HepG2 (cell line): ENCODE results near the gene MBD4. TPM values are rescaled to one million over a fixed set of nuclear protein-coding genes. Genes with fewer than 3 reads are reported as not detected.
A peak's percentile ranks its signal among the peaks of the same experiment; 100 is the strongest.

ENCODE experiments used
- HNF4G ChIP-seq, 2 experiments: sonication (generic) in 1 of 2; formaldehyde crosslinking in 1 of 2; IDR thresholded peaks; 2 replicates each; pipeline versions ENCODE4 v1.4.0 to v1.6.1; 2011 to 2020; ENCODE audit warnings: borderline replicate concordance in 2 of 2, low read depth in 2 of 2, mild to moderate bottlenecking in 2 of 2, low read length in 1 of 2, missing genetic modification reagents in 1 of 2, moderate library complexity in 1 of 2
- HNRNPL ChIP-seq: fragments of 200-400 bp; formaldehyde crosslinking; IDR thresholded peaks from 2 replicates; pipeline ENCODE4 v1.6.1; 2017; ENCODE audit warnings: mild to moderate bottlenecking, low read depth, low read length
- MTF2 ChIP-seq: sonication (generic); formaldehyde crosslinking; IDR thresholded peaks from 2 replicates; pipeline ENCODE4 v1.5.0; 2020; ENCODE audit warnings: missing genetic modification reagents, borderline replicate concordance
- NCOR1 ChIP-seq: fragments of 200-600 bp; sonication (generic); IDR thresholded peaks from 2 replicates; pipeline ENCODE4 v1.7.0; 2017; ENCODE audit warnings: antibody characterized with exemption, low read length, borderline replicate concordance
- NR2F6 ChIP-seq, 2 experiments: IDR thresholded peaks; 2 replicates each; pipeline ENCODE4 v1.6.1; 2016; ENCODE audit warnings: antibody characterized with exemption in 1 of 2, mild to moderate bottlenecking in 1 of 2
- RAD21 ChIP-seq: fragments of 450-650 bp; formaldehyde crosslinking; IDR thresholded peaks from 2 replicates; pipeline ENCODE4 v1.5.0; 2020; ENCODE audit warnings: mild to moderate bottlenecking
- ZBTB21 ChIP-seq: sonication (generic); formaldehyde crosslinking; IDR thresholded peaks from 2 replicates; pipeline ENCODE4 v1.4.0; 2020; ENCODE audit warnings: missing genetic modification reagents
- ZNF232 ChIP-seq: sonication (generic); formaldehyde crosslinking; IDR thresholded peaks from 2 replicates; pipeline ENCODE4 v1.4.0; 2020; ENCODE audit warnings: missing genetic modification reagents, borderline replicate concordance
- ZNF274 ChIP-seq: sonication (generic); formaldehyde crosslinking; IDR thresholded peaks from 2 replicates; pipeline ENCODE4 v1.5.1; 2020; ENCODE audit warnings: mild to moderate bottlenecking, missing genetic modification reagents
- polyA plus RNA-seq, 8 experiments: library from polyadenylated mRNA; depleted of rRNA in 3 of 8; stranded (reverse) in 7 of 8; unstranded in 1 of 8; fragments of >200 nt; fragmentation: Illumina TruSeq in 4 of 8; extraction: Trizol in 4 of 8; gene quantifications; 2 replicates each; pipeline versions ENCODE4 v1.2.1 to v1.2.3, GENCODE V29; 2011 to 2016; ENCODE audit warnings: low read depth in 4 of 8, missing spikeins in 1 of 8, mixed read lengths in 1 of 8; ENCODE audit not compliant: insufficient read depth in 1 of 8
- total RNA-seq, 5 experiments: library from RNA; depleted of rRNA; stranded (reverse); fragments of >200 nt; fragmentation: Illumina TruSeq; extraction: Trizol; gene quantifications; 2 replicates each; pipeline ENCODE4 v1.2.3, GENCODE V29; 2016; ENCODE audit warnings: low read depth in 1 of 5
- TF ChIP-seq, protein P1 (sequence below): sonication (generic); formaldehyde crosslinking; IDR thresholded peaks from 2 replicates; pipeline ENCODE4 v1.5.0; 2020; ENCODE audit warnings: mild to moderate bottlenecking, missing genetic modification reagents, moderate library complexity
- TF ChIP-seq, protein P2 (sequence below): sonication (generic); formaldehyde crosslinking; IDR thresholded peaks from 2 replicates; pipeline ENCODE4 v1.4.0; 2020; ENCODE audit warnings: missing genetic modification reagents; ENCODE audit errors: not compliant biosample characterization
- TF ChIP-seq, protein P3 (sequence below), 2 experiments: sonication (generic) in 1 of 2; formaldehyde crosslinking in 1 of 2; IDR thresholded peaks; 2 replicates each; pipeline versions ENCODE4 v1.4.0 to v1.6.1; 2018 to 2020; ENCODE audit warnings: missing genetic modification reagents in 2 of 2, borderline replicate concordance in 1 of 2, low read depth in 1 of 2, mild to moderate bottlenecking in 1 of 2, missing biosample characterization in 1 of 2
- TF ChIP-seq, protein P4 (sequence below): sonication (generic); formaldehyde crosslinking; IDR thresholded peaks from one replicate; pipeline ENCODE4 v1.5.1; 2020; ENCODE audit warnings: mild to moderate bottlenecking, missing genetic modification reagents; ENCODE audit errors: not compliant biosample characterization

MBD4 gene
- total and polyA plus RNA-seq, 2 of the 13 experiments (the other 11 are each of a cell fraction or from before 2014, with no cell fraction given), result 14.9 to 25.3 TPM

DNA sequence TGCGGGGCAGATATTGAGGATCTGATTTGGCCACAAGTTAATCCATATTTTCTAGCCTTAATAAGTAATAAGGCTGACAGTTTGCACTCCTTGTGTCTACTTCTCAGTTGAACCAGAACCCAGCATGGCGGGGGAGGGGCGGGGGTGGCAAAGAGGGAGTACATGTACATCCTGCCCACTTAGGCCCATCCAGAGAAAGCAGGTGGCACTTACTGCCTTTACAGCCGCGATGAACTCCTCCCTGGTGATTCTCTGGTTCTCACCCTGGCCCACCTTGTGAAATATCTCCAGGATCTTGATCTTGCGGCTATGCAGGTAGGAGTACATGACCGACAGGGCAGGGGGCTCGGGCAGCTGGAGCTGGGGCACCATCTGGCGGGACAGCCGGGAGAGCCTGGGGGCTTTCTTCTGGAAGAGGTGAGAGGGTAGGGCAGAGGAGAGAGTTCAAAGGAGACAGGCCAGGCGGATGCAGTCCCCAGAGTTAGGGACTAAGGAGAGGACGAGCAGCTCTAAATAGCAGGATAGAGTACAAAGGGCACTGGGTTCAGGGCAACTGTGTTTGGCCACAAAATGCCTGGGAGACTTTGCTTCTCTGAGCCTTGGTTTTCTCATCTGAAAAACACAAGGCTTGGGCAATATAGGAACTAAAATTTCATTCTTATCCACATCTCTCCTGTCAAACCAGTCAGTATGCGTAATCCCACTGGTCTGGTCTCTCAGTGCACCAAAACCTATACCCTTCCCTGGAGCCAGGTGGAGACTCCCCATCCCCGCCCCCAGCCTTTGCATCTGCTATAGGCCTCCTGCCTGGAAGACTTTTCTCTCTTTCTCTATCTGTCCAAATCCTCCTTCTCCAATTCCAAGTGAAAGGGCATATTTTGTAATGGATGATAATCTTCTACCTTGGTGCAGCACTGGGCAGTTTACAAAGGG, 21.4 kb downstream of the MBD4 start (continued):
- TF ChIP-seq, protein P1, sequence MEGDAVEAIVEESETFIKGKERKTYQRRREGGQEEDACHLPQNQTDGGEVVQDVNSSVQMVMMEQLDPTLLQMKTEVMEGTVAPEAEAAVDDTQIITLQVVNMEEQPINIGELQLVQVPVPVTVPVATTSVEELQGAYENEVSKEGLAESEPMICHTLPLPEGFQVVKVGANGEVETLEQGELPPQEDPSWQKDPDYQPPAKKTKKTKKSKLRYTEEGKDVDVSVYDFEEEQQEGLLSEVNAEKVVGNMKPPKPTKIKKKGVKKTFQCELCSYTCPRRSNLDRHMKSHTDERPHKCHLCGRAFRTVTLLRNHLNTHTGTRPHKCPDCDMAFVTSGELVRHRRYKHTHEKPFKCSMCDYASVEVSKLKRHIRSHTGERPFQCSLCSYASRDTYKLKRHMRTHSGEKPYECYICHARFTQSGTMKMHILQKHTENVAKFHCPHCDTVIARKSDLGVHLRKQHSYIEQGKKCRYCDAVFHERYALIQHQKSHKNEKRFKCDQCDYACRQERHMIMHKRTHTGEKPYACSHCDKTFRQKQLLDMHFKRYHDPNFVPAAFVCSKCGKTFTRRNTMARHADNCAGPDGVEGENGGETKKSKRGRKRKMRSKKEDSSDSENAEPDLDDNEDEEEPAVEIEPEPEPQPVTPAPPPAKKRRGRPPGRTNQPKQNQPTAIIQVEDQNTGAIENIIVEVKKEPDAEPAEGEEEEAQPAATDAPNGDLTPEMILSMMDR (CRISPR knock-in tag), result peak; percentile 52
- TF ChIP-seq MTF2 (no peak), NCOR1 (no peak; the same call in 1 of the 2 replicates), ZNF274 (CRISPR knock-in tag) (no peak), ZNF232 (no peak), HNF4G (IDR thresholded peaks at IDR 0.05; ENCODE audit: borderline replicate concordance, low read depth, low read length) (peak; percentile 89), HNF4G (CRISPR knock-in tag; IDR thresholded peaks at IDR 0.05; ENCODE audit: borderline replicate concordance, low read depth) (peak; percentile 74; the same call in 1 of the 2 replicates), HNRNPL (0 out of 2 replicates have a peak, but pooled peaks have one; percentile 20), RAD21 (CRISPR knock-in tag) (no peak; the same call in 1 of the 2 replicates), NR2F6 (IDR thresholded peaks at IDR 0.05) (peak; percentile 62), NR2F6 (CRISPR knock-in tag; IDR thresholded peaks at IDR 0.05) (peak; percentile 56; the same call in 1 of the 2 replicates), ZBTB21 (no peak)
- TF ChIP-seq, protein P2, sequence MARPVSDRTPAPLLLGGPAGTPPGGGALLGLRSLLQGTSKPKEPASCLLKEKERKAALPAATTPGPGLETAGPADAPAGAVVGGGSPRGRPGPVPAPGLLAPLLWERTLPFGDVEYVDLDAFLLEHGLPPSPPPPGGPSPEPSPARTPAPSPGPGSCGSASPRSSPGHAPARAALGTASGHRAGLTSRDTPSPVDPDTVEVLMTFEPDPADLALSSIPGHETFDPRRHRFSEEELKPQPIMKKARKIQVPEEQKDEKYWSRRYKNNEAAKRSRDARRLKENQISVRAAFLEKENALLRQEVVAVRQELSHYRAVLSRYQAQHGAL (CRISPR knock-in tag), result no peak
- TF ChIP-seq, protein P3, sequence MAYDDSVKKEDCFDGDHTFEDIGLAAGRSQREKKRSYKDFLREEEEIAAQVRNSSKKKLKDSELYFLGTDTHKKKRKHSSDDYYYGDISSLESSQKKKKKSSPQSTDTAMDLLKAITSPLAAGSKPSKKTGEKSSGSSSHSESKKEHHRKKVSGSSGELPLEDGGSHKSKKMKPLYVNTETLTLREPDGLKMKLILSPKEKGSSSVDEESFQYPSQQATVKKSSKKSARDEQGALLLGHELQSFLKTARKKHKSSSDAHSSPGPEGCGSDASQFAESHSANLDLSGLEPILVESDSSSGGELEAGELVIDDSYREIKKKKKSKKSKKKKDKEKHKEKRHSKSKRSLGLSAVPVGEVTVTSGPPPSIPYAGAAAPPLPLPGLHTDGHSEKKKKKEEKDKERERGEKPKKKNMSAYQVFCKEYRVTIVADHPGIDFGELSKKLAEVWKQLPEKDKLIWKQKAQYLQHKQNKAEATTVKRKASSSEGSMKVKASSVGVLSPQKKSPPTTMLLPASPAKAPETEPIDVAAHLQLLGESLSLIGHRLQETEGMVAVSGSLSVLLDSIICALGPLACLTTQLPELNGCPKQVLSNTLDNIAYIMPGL (CRISPR knock-in tag; IDR thresholded peaks at IDR 0.05; ENCODE audit: borderline replicate concordance in 1 of 2, low read depth in 1 of 2), result 0 out of 4 replicates have a peak, but pooled peaks of 1 of the 2 experiments have one; percentile 23
- TF ChIP-seq, protein P4, sequence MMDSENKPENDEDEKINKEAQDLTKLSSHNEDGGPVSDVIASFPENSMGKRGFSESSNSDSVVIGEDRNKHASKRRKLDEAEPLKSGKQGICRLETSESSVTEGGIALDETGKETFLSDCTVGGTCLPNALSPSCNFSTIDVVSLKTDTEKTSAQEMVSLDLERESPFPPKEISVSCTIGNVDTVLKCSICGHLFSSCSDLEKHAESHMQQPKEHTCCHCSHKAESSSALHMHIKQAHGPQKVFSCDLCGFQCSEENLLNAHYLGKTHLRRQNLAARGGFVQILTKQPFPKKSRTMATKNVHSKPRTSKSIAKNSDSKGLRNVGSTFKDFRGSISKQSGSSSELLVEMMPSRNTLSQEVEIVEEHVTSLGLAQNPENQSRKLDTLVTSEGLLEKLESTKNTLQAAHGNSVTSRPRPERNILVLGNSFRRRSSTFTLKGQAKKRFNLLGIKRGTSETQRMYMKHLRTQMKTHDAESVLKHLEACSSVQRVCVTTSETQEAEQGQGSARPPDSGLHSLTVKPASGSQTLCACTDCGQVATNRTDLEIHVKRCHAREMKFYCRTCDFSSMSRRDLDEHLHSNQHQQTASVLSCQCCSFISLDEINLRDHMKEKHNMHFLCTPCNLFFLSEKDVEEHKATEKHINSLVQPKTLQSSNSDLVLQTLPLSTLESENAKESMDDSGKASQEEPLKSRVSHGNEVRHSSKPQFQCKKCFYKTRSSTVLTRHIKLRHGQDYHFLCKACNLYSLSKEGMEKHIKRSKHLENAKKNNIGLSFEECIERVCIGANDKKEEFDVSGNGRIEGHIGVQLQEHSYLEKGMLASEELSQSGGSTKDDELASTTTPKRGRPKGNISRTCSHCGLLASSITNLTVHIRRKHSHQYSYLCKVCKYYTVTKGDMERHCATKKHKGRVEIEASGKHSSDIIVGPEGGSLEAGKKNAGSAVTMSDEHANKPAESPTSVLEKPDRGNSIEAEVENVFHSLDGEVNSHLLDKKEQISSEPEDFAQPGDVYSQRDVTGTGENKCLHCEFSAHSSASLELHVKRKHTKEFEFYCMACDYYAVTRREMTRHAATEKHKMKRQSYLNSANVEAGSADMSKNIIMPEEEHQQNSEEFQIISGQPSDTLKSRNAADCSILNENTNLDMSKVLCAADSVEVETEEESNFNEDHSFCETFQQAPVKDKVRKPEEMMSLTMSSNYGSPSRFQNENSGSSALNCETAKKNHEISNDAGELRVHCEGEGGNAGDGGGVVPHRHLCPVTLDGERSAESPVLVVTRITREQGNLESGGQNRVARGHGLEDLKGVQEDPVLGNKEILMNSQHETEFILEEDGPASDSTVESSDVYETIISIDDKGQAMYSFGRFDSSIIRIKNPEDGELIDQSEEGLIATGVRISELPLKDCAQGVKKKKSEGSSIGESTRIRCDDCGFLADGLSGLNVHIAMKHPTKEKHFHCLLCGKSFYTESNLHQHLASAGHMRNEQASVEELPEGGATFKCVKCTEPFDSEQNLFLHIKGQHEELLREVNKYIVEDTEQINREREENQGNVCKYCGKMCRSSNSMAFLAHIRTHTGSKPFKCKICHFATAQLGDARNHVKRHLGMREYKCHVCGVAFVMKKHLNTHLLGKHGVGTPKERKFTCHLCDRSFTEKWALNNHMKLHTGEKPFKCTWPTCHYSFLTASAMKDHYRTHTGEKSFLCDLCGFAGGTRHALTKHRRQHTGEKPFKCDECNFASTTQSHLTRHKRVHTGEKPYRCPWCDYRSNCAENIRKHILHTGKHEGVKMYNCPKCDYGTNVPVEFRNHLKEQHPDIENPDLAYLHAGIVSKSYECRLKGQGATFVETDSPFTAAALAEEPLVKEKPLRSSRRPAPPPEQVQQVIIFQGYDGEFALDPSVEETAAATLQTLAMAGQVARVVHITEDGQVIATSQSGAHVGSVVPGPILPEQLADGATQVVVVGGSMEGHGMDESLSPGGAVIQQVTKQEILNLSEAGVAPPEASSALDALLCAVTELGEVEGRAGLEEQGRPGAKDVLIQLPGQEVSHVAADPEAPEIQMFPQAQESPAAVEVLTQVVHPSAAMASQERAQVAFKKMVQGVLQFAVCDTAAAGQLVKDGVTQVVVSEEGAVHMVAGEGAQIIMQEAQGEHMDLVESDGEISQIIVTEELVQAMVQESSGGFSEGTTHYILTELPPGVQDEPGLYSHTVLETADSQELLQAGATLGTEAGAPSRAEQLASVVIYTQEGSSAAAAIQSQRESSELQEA (CRISPR knock-in tag), result no peak
